ENCODE data around the gene ZNF155. TPM values are rescaled to one million over a fixed set of nuclear protein-coding genes. Genes with fewer than 3 reads are reported as not detected.

The ZNF155 gene
- total RNA-seq, 2 donors from 2014 or later, result 0.99 to 3.4 TPM

- H3K27me3 ChIP-seq, result no peaks in the 10 kb centered on the region
- intact Hi-C loops (cut with DNase I), result no loop called here
- no peaks in the 10 kb centered on the region for H3K36me3 ChIP-seq (replicated peaks in 1 of 2; ENCODE audit: insufficient read depth in 1 of 2, low read depth in 2 of 2)
- DNase-seq (no peak), ATAC-seq (no peak)
- peak overlapping the region in 1 of 2 donors; percentile 35 for H3K4me3 ChIP-seq
- H3K9me3 ChIP-seq, result peaks cover 0 to 5% (median 4%) of the 10 kb centered on the region in 3 donors
- H3K27ac ChIP-seq, result peak overlapping the region in 2 of 4 donors; percentile 55 to 74
- TF ChIP-seq CTCF (IDR thresholded peaks at IDR 0.05) (no peak), POLR2A (IDR thresholded peaks at IDR 0.05) (no peak)
- peaks cover 7% of the 10 kb centered on the region for H3K4me1 ChIP-seq
- WGBS, 2 donors, result 66 to 79% methylated on average over 2 of the region's 2 CpGs
These were observed 460 bp upstream of the ZNF155 start for GRCh38 chr19:43983544-43983911.

- 1 to 4% methylated on average over 11 to 14 of the region's 14 CpGs for WGBS, 2 donors
- intact Hi-C loops (cut with DNase I), result no loop called here
These were observed 656 bp downstream of the ZNF155 start for GRCh38 chr19:43984687-43985000.

GRCh38 chr19:43997631-43998290, 13.8 kb downstream of the ZNF155 start:
- no peak overlapping the region for H3K4me3 ChIP-seq
- peaks cover 0 to 25% (median 0%) of the 10 kb centered on the region in 3 donors for H3K9me3 ChIP-seq
- no peak for ATAC-seq
- DNase-seq, result no peak
- intact Hi-C loops (cut with DNase I), result no loop called here
- no peaks in the 10 kb centered on the region for H3K27me3 ChIP-seq
- WGBS, 2 donors, result 79 to 85% methylated on average over 10 of the region's 10 CpGs
- H3K36me3 ChIP-seq (replicated peaks in 1 of 2; ENCODE audit: insufficient read depth in 1 of 2, low read depth in 2 of 2), result peaks cover 16 to 25% of the 10 kb centered on the region in 2 donors
- no peak for TF ChIP-seq CTCF (IDR thresholded peaks at IDR 0.05)
- TF ChIP-seq POLR2A (IDR thresholded peaks at IDR 0.05), result no peak
- H3K4me1 ChIP-seq, result peaks cover 6% of the 10 kb centered on the region
- no peak overlapping the region for H3K27ac ChIP-seq

More at GRCh38 chr19:43984687-43985000, 656 bp downstream of the ZNF155 start:
- H3K27ac ChIP-seq, result peak overlapping the region in 2 of 4 donors; percentile 55 to 74
- H3K36me3 ChIP-seq (replicated peaks in 1 of 2; ENCODE audit: insufficient read depth in 1 of 2, low read depth in 2 of 2), result no peaks in the 10 kb centered on the region
- DNase-seq (peak in 1 of 4 donors; percentile 7), ATAC-seq (peak; percentile 6)
- TF ChIP-seq POLR2A (IDR thresholded peaks at IDR 0.05), result no peak
- no peak for TF ChIP-seq CTCF (IDR thresholded peaks at IDR 0.05)
- peaks cover 0 to 4% (median 3%) of the 10 kb centered on the region in 3 donors for H3K9me3 ChIP-seq
- H3K4me1 ChIP-seq, result peaks cover 7% of the 10 kb centered on the region
- no peaks in the 10 kb centered on the region for H3K27me3 ChIP-seq
- peak overlapping the region; percentile 35 to 54 for H3K4me3 ChIP-seq

- Histone ChIP-seq H3K9me3 (peaks cover 0 to 13% (median 0%) of the 10 kb centered on the region in 3 donors), H3K27me3 (no peaks in the 10 kb centered on the region), H3K4me1 (peaks cover 13% of the 10 kb centered on the region), H3K36me3 (replicated peaks in 1 of 2; ENCODE audit: insufficient read depth in 1 of 2, low read depth in 2 of 2) (no peaks in the 10 kb centered on the region), H3K4me3 (peak overlapping the region; percentile 77 to 80), H3K27ac (peak overlapping the region; percentile 55 to 79 (median 61))
- DNase-seq, result no peak
- intact Hi-C loops (cut with DNase I), result loop anchor here (10.0 kb wide), 1 partner anchor 113 kb away; the partner anchor contains the start of gene ZNF225
- ATAC-seq, result no peak
- 10 to 16% methylated on average over 8 of the region's 8 CpGs for whole genome bisulfite sequencing, 2 donors
- no peak for TF ChIP-seq CTCF (IDR thresholded peaks at IDR 0.05)
These were observed 18.2 kb downstream of the ZNF155 start for GRCh38 chr19:44002212-44002565.
